Measurements from ENCODE around the gene NFAT5. TPM values are rescaled to one million over a fixed set of nuclear protein-coding genes. Genes with fewer than 3 reads are reported as not detected.

Gene NFAT5
- total RNA-seq, 1 experiment from 2014 or later = 34.8 TPM

GRCh38 chr16:69607674-69608073 lies 41.9 kb downstream of the NFAT5 start:
- CTCF ChIA-PET = no interaction called here
- intact Hi-C loops (cut with micrococcal nuclease; ENCODE audit: unreplicated experiment) = no loop called here
- H3K27me3 ChIP-seq (replicated peaks; ENCODE audit: insufficient read depth, low read depth, low read length, poor library complexity) = no peaks in the 10 kb centered on the region
- H3K36me3 ChIP-seq (ENCODE audit: insufficient read depth, low read length, poor library complexity, severe bottlenecking) = no peaks in the 10 kb centered on the region
- BruUV-seq (replicated peaks) = no TSS peak
- DNase-seq (ENCODE audit: low spot score) = no peak
- H3K27ac ChIP-seq (ENCODE audit: low read depth, low read length, poor library complexity, severe bottlenecking) = no peak overlapping the region
- TF ChIP-seq CTCF (conservative IDR thresholded peaks at IDR 0.05; ENCODE audit: low read depth, low read length) (no peak), EZH2 (IDR thresholded peaks at IDR 0.05; ENCODE audit: borderline replicate concordance, low read depth, low read length, poor library complexity, severe bottlenecking) (no peak)
- no peak overlapping the region for H3K4me3 ChIP-seq (ENCODE audit: low read depth, low read length, poor library complexity, severe bottlenecking)
- POLR2A ChIA-PET (ENCODE audit: low non-redundant PET) = no interaction called here
- no peaks in the 10 kb centered on the region for H3K9me3 ChIP-seq (ENCODE audit: low read depth, low read length, poor library complexity, severe bottlenecking)
- peaks cover 16% of the 10 kb centered on the region for H3K4me1 ChIP-seq (ENCODE audit: insufficient read depth, low read length, poor library complexity, severe bottlenecking)

- no TSS peak for BruUV-seq (replicated peaks)
- ChIA-PET CTCF (no interaction called here), POLR2A (ENCODE audit: low non-redundant PET) (interaction anchor here (0.6 kb wide), 1 partner anchor 10 kb away, joined by 3 read pairs; no protein-coding TSS in a partner anchor)
- H3K36me3 ChIP-seq (ENCODE audit: insufficient read depth, low read length, poor library complexity, severe bottlenecking) = no peaks in the 10 kb centered on the region
- no peak for TF ChIP-seq EZH2 (IDR thresholded peaks at IDR 0.05; ENCODE audit: borderline replicate concordance, low read depth, low read length, poor library complexity, severe bottlenecking)
- no peak for TF ChIP-seq CTCF (conservative IDR thresholded peaks at IDR 0.05; ENCODE audit: low read depth, low read length)
- DNase-seq (ENCODE audit: low spot score) = no peak
- H3K27ac ChIP-seq (ENCODE audit: low read depth, low read length, poor library complexity, severe bottlenecking) = no peak overlapping the region
- intact Hi-C loops (cut with micrococcal nuclease; ENCODE audit: unreplicated experiment) = no loop called here
- no peaks in the 10 kb centered on the region for H3K9me3 ChIP-seq (ENCODE audit: low read depth, low read length, poor library complexity, severe bottlenecking)
- peaks cover 24% of the 10 kb centered on the region for H3K4me1 ChIP-seq (ENCODE audit: insufficient read depth, low read length, poor library complexity, severe bottlenecking)
- H3K27me3 ChIP-seq (replicated peaks; ENCODE audit: insufficient read depth, low read depth, low read length, poor library complexity) = no peaks in the 10 kb centered on the region
- H3K4me3 ChIP-seq (ENCODE audit: low read depth, low read length, poor library complexity, severe bottlenecking) = no peak overlapping the region
Measured at GRCh38 chr16:69610356-69610755, 44.6 kb downstream of the NFAT5 start.

- peaks cover 24% of the 10 kb centered on the region for H3K4me1 ChIP-seq (ENCODE audit: insufficient read depth, low read length, poor library complexity, severe bottlenecking)
- no peak overlapping the region for H3K27ac ChIP-seq (ENCODE audit: low read depth, low read length, poor library complexity, severe bottlenecking)
- TF ChIP-seq CTCF (conservative IDR thresholded peaks at IDR 0.05; ENCODE audit: low read depth, low read length) = no peak
- TF ChIP-seq EZH2 (IDR thresholded peaks at IDR 0.05; ENCODE audit: borderline replicate concordance, low read depth, low read length, poor library complexity, severe bottlenecking) = no peak
- no peaks in the 10 kb centered on the region for H3K36me3 ChIP-seq (ENCODE audit: insufficient read depth, low read length, poor library complexity, severe bottlenecking)
- BruUV-seq (replicated peaks) = no TSS peak
- ChIA-PET POLR2A (ENCODE audit: low non-redundant PET) (interaction anchor here (0.6 kb wide), 1 partner anchor 17 kb away, joined by 5 read pairs; no protein-coding TSS in a partner anchor), CTCF (no interaction called here)
- H3K27me3 ChIP-seq (replicated peaks; ENCODE audit: insufficient read depth, low read depth, low read length, poor library complexity) = no peaks in the 10 kb centered on the region
- DNase-seq (ENCODE audit: low spot score) = no peak
- intact Hi-C loops (cut with micrococcal nuclease; ENCODE audit: unreplicated experiment) = no loop called here
- no peak overlapping the region for H3K4me3 ChIP-seq (ENCODE audit: low read depth, low read length, poor library complexity, severe bottlenecking)
- no peaks in the 10 kb centered on the region for H3K9me3 ChIP-seq (ENCODE audit: low read depth, low read length, poor library complexity, severe bottlenecking)
Measured at GRCh38 chr16:69611103-69611640, 45.4 kb downstream of the NFAT5 start.

All from A673 (cell line).